Inflammatory macrophage (primary cell): Measurements from ENCODE around the gene RAD50.

Experiments
- DNase-seq, 2 donors: peaks; one replicate each; pipeline ENCODE4 v3.0.0-alpha.2; 2020 to 2022

Gene RAD50

GRCh38 chr5:132662004-132662401 is 105.2 kb downstream of the RAD50 start:
- no peak for DNase-seq

GRCh38 chr5:132662925-132663770 is 106.4 kb downstream of the RAD50 start:
- no peak for DNase-seq

GRCh38 chr5:132663771-132664695 is 107.3 kb downstream of the RAD50 start:
- DNase-seq = no peak

GRCh38 chr5:132664696-132665209 is 108.0 kb downstream of the RAD50 start:
- DNase-seq = no peak

DNA sequence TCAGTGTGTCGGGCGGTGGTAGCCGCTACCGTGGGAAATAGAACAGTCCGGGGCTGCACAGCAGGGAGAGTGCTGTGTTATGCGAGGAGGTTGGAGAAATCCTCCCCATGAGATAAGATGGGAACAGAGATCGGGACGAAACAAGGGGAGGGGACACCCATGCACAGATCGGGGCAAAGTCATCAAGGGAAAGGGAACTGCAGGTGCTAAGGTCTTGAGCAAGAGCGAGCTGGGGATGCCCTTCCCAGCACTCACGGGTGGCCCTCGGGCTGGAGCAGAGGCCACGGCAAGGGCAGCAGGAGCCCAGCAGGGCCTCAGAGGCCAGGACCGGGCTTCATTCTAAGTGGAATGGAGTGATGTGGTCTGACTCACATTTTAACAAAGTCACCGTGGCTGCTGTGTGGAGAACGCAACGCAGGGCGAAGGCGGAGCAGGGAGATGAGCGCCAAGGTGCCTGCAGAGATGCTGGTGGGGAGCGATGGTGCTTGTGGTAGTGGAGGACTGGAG is 108.8 kb downstream of the RAD50 start:
- no peak for DNase-seq

- no peak for DNase-seq
Observed at GRCh38 chr5:132666310-132667123, 109.7 kb downstream of the RAD50 start.

- no peak for DNase-seq
Observed at GRCh38 chr5:132667309-132667708, 110.5 kb downstream of the RAD50 start.

GRCh38 chr5:132667761-132668705 is 111.3 kb downstream of the RAD50 start:
- no peak for DNase-seq

GRCh38 chr5:132668706-132669454 is 112.1 kb downstream of the RAD50 start:
- DNase-seq = no peak

DNA sequence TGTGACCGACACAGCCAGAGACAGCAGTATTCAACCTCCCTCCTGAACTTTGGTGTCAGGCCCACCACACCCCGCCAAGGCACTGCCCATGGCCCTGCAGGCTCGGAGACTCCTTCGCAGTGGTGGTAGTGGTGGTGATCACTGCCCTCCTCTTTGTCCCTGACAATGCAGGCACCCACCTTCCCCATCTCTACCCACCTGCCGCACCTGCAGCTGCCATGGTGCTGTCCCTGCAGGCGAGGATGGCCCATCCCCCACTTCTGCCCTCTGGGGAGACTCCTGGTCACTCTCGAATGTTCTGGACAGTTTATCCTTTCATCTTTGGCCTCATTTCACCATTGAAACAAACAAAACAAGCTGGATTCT is 112.7 kb downstream of the RAD50 start:
- no peak for DNase-seq

GRCh38 chr5:132669966-132670882 is 113.4 kb downstream of the RAD50 start:
- DNase-seq = no peak

- no peak for DNase-seq
Observed at GRCh38 chr5:132671000-132671399, 114.2 kb downstream of the RAD50 start.

DNA sequence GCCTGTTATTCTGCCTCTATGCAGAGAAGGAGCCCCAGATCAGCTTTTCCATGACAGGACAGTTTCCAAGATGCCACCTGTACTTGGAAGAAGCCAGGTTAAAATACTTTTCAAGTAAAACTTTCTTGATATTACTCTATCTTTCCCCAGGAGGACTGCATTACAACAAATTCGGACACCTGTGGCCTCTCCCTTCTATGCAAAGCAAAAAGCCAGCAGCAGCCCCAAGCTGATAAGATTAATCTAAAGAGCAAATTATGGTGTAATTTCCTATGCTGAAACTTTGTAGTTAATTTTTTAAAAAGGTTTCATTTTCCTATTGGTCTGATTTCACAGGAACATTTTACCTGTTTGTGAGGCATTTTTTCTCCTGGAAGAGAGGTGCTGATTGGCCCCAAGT is 116.7 kb downstream of the RAD50 start:
- no peak for DNase-seq

DNA sequence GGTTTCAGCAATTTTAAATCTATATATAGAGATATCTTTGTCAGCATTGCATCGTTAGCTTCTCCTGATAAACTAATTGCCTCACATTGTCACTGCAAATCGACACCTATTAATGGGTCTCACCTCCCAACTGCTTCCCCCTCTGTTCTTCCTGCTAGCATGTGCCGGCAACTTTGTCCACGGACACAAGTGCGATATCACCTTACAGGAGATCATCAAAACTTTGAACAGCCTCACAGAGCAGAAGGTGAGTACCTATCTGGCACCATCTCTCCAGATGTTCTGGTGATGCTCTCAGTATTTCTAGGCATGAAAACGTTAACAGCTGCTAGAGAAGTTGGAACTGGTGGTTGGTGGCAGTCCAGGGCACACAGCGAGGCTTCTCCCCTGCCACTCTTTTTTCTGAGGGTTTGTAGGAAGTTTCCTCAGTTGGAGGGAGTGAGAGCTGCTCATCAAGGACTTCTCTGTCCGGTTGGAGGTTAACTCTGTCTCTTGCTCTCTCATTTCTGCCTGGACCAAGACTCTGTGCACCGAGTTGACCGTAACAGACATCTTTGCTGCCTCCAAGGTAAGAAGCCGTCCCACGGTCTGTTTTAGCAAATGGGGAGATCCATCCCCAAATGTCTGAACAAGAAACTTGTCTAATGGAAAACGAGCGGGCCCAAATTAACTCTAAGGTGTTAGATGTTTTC is 117.3 kb downstream of the RAD50 start, which contains the start of gene IL4:
TSS of gene IL4 (plus strand) at position 51 of the 692 bp plus-strand sequence. CDS start at position 113, 62 bp downstream.
- DNase-seq = no peak

GRCh38 chr5:132674671-132675506 is 118.1 kb downstream of the RAD50 start:
- no peak for DNase-seq

DNA sequence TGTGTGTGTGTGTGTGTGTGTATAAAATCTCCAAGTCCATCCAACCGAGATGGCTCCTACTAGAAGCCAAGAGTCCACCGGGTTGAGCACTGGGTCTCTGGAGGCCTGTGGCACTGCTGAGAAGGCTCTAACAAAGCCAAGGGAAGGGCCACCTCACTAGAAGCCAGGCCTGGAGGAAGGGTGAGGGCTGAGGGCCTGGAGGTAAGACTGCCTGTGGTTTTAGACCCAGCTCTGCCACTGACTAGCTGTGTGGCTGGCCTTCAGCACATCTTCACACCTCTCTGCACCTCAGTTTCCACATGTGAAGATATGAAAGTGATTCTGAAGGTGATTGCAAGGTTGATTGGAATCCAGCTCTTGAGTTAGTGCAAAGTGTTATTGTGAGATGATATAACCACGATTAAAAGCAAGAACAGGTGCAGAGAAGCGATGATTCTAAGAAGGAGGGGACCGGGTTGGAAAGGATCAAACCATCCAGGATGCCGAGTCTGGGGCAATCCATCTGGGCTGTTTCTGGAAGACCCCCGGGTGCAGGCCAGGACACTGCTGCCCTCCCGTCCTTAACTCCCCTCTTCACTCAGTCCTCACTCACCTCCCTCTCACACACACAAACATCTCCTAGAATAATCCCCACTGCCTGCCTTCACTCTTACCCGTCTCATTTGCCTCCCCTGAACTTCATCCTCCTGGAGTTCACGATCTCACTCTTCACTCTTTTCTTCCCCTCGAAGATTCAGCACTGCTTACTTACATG is 119.3 kb downstream of the RAD50 start:
- DNase-seq = no peak

DNA sequence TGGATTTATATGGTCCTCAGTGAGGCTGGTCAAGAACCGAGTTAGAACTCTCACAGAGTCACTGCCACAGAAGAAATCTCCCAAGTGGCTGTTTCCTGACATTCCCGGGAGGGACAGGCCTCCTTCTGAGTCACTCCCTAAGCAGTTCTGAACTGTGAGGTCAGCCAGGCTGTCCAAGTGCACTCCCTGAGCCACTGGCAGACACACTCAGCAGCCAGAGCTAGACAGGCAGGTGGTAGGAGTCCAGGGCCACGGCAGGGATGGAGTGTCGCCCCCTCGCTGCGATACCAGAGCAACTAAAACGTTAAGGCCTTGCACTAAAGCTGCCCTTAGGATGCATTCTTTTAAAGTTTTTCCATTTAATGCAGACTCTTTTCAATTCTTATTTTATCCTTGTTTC is 120.4 kb downstream of the RAD50 start:
- no peak for DNase-seq
